ENCODE measurements around the gene EVC2. TPM values are rescaled to one million over a fixed set of nuclear protein-coding genes. Genes with fewer than 3 reads are reported as not detected.

EVC2 gene
- total RNA-seq, 1 donor from 2014 or later, result 4.5 TPM

DNA sequence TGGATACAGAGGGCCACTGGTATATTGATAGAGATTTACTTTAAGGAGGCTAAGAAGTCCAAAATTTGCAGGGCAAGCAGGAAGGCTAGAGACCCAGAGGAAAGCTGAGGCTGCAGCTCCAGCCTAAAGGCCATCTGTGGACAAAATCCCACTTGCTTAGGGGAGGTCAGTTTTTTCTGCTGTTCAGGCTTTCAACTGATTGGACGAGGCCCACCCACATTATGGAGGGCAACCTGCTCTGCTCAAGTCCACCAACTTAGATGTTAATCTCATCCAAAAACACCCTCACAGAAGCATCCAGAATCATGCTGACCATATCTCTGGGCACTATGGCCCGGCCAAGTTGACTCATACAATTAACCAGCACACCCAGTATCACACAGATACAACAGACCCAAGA, 176.3 kb downstream of the EVC2 start:
- no peaks in the 10 kb centered on the region for H3K4me1 Mint-ChIP-seq (ENCODE audit: unreplicated experiment)
- TF ChIP-seq, protein P1, sequence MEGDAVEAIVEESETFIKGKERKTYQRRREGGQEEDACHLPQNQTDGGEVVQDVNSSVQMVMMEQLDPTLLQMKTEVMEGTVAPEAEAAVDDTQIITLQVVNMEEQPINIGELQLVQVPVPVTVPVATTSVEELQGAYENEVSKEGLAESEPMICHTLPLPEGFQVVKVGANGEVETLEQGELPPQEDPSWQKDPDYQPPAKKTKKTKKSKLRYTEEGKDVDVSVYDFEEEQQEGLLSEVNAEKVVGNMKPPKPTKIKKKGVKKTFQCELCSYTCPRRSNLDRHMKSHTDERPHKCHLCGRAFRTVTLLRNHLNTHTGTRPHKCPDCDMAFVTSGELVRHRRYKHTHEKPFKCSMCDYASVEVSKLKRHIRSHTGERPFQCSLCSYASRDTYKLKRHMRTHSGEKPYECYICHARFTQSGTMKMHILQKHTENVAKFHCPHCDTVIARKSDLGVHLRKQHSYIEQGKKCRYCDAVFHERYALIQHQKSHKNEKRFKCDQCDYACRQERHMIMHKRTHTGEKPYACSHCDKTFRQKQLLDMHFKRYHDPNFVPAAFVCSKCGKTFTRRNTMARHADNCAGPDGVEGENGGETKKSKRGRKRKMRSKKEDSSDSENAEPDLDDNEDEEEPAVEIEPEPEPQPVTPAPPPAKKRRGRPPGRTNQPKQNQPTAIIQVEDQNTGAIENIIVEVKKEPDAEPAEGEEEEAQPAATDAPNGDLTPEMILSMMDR (conservative IDR thresholded peaks at IDR 0.05), result no peak
- H3K36me3 Mint-ChIP-seq, result no peaks in the 10 kb centered on the region
- no peaks in the 10 kb centered on the region for H3K27me3 Mint-ChIP-seq
- H3K4me3 Mint-ChIP-seq, result no peak overlapping the region
- no peaks in the 10 kb centered on the region for H3K9me3 Mint-ChIP-seq
- no peak for DNase-seq (ENCODE audit: extremely low spot score, unreplicated experiment)
- no peak overlapping the region for H3K27ac Mint-ChIP-seq

DNA sequence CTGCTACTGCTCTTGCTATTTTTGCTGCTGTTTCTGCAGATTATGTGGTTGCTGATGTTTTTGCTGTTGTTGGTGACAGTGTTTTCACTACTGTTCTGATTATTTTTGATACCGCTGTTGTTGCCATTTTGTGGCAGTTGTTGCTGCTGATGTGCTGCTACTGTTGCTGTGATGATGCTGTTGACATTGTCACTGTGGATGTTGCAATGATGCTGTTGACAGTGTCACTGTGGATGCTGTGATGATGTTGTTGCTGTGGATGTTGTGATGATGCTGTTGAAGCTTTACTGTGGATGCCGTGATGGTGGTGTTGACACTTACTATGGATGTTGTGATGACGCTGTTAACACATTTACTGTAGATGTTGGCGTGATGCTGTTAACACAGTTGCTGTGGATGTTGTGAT, 180.3 kb downstream of the EVC2 start:
- H3K4me3 Mint-ChIP-seq, result no peak overlapping the region
- no peaks in the 10 kb centered on the region for H3K9me3 Mint-ChIP-seq
- H3K36me3 Mint-ChIP-seq, result no peaks in the 10 kb centered on the region
- TF ChIP-seq, protein P1 (conservative IDR thresholded peaks at IDR 0.05), result no peak
- no peak for DNase-seq (ENCODE audit: extremely low spot score, unreplicated experiment)
- H3K27ac Mint-ChIP-seq, result no peak overlapping the region
- no peaks in the 10 kb centered on the region for H3K27me3 Mint-ChIP-seq
- H3K4me1 Mint-ChIP-seq (ENCODE audit: unreplicated experiment), result peaks cover 12% of the 10 kb centered on the region

DNA sequence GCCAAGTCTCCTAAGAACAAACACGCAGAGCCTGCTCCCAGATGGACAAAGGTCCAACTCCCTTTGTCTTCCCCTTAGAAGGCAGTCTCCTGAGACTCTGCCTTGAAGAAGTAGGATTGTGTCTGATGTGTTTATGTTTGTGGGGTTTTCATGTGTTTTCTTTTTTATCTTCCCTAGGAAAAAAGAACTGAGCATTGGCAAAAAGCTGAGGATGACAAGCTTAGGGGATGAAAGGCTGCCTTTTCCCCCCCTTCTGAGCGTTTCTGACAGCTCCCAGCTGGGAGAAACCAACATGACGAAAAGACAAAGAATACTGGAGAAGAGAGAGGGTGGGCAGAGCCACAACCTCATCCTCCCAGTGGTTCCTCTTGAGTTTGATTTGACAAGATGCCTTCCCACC, 181.1 kb downstream of the EVC2 start:
- DNase-seq (ENCODE audit: extremely low spot score, unreplicated experiment), result no peak

DNA sequence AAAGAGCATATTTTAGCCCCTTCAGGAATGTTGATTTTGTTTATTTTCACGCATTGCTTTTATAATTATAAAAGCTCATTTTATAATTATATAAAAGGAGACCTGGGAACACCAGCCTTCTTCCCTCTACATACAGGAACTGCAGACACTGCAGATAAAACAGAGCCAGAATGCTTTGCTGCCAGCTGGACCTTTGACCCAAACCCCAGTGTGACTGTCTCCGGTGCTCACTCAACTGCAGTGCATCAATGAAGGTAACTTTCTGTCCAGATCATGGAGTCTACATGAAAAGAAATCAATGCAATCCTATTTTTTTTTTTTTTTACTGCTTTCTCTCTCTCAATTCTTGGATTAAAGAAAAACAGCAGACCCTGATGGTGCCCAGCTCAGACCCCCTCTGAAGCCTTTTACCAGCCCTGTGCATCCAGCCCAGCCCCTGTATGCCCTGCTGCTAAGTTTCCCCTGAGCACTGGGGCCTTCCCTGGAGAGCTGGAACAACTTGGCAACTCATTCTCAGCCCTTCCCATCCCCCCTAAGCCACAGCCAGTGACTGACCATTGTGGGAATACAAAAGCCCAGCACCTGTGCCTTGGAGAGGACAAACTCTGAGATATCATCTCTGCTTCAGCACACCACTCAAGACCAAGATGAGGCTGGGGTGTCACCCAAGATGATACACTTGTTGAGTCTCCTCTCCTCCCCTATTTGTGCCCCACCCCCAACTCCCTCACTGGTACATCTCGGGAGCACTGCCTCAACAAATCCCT, 182.1 kb downstream of the EVC2 start:
- peaks cover 12% of the 10 kb centered on the region for H3K4me1 Mint-ChIP-seq (ENCODE audit: unreplicated experiment)
- no peak overlapping the region for H3K4me3 Mint-ChIP-seq
- no peaks in the 10 kb centered on the region for H3K9me3 Mint-ChIP-seq

More for the DNA sequence above, 181.1 kb downstream of the EVC2 start:
- H3K4me1 Mint-ChIP-seq (ENCODE audit: unreplicated experiment), result peaks cover 12% of the 10 kb centered on the region
- TF ChIP-seq, protein P1 (conservative IDR thresholded peaks at IDR 0.05), result no peak
- no peak overlapping the region for H3K4me3 Mint-ChIP-seq
- no peak overlapping the region for H3K27ac Mint-ChIP-seq
- no peaks in the 10 kb centered on the region for H3K9me3 Mint-ChIP-seq
- H3K36me3 Mint-ChIP-seq, result no peaks in the 10 kb centered on the region
- no peaks in the 10 kb centered on the region for H3K27me3 Mint-ChIP-seq

DNA sequence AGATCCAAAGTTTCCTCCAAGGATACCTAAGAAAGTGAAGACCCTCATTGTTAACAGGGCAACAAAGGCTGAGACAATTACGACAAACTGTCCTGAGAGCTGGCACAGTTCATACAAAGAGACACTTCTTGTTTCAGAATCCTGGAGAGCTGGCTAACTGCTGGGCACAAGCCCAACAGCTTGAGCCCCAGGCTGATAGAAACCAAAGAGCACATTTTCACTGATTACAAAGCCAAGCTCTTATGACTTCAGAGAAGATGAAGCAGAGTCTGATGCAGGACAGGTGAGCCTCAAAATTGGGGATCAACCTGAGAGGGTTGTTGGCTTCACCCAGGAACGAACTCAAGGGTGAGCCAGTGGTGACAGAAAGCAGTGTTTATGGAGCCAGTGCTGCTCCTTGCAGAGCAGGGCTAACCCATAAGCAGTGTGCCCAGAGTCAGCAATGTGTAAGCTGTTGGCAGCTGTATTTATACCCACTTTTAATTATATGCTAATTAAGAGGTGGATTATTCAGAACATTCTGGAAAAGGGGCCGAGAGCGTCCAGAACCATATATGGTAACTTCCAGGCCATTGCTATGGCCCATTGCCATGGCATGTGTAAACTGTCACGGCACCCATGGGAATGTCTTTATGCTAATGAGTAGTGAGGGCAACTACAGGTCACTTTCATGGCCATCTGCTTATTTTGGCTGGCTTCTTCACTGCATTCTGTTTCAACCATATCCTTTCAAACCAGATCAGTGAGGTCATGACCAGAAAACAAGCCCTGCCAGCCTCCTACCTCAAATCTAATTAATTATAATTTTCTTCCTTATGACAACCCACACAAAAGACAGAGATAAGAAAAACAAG, 183.7 kb downstream of the EVC2 start:
- TF ChIP-seq, protein P1 (conservative IDR thresholded peaks at IDR 0.05), result no peak

More for the DNA sequence above, 182.1 kb downstream of the EVC2 start:
- TF ChIP-seq, protein P1 (conservative IDR thresholded peaks at IDR 0.05), result no peak
- no peaks in the 10 kb centered on the region for H3K27me3 Mint-ChIP-seq
- H3K27ac Mint-ChIP-seq, result no peak overlapping the region
- no peaks in the 10 kb centered on the region for H3K36me3 Mint-ChIP-seq
- DNase-seq (ENCODE audit: extremely low spot score, unreplicated experiment), result no peak

More for the DNA sequence above, 183.7 kb downstream of the EVC2 start:
- Mint-ChIP-seq H3K9me3 (peaks cover 7% of the 10 kb centered on the region), H3K27me3 (no peaks in the 10 kb centered on the region), H3K27ac (no peak overlapping the region), H3K4me3 (no peak overlapping the region), H3K4me1 (ENCODE audit: unreplicated experiment) (peaks cover 12% of the 10 kb centered on the region), H3K36me3 (no peaks in the 10 kb centered on the region)
- no peak for DNase-seq (ENCODE audit: extremely low spot score, unreplicated experiment)
